Tibial artery (tissue), 4 donors: ENCODE measurements around the gene CCT4.

Experiments used
- DNase-seq, 2 donors: peaks; one replicate each; pipeline ENCODE4 v3.0.0-alpha.2; 2019
- H3K27ac ChIP-seq, 2 donors: fragments of 200-600 bp; sonication (generic) in 1 of 2; 1 replicate in 1 of 2; 2 replicates in 1 of 2; pipeline ENCODE4 v1.5.1; 2018 to 2019; ENCODE audit warnings: mild to moderate bottlenecking in 1 of 2
- H3K27me3 ChIP-seq, 2 donors: fragments of 200-600 bp; sonication (generic) in 1 of 2; one replicate each; pipeline versions ENCODE4 v1.5.1 to v1.6.0; 2016 to 2019
- H3K36me3 ChIP-seq, 3 donors: fragments of 200-600 bp; sonication (generic) in 2 of 3; one replicate each; pipeline ENCODE4 v1.5.1; 2016 to 2019; ENCODE audit warnings: mild to moderate bottlenecking in 2 of 3
- H3K4me1 ChIP-seq, 4 donors: fragments of 200-600 bp; sonication (generic) in 2 of 4; 1 replicate in 3 of 4; 2 replicates in 1 of 4; pipeline ENCODE4 v1.5.1; 2016 to 2019
- H3K4me3 ChIP-seq, 2 donors: fragments of 200-600 bp; sonication (generic) in 1 of 2; 1 replicate in 1 of 2; 2 replicates in 1 of 2; pipeline ENCODE4 v1.5.1; 2018 to 2019; ENCODE audit warnings: mild to moderate bottlenecking in 2 of 2
- H3K9me3 ChIP-seq, 3 donors: fragments of 200-600 bp; sonication (generic) in 1 of 3; one replicate each; pipeline ENCODE4 v1.5.1; 2016 to 2019
- CTCF ChIP-seq, 2 experiments: fragments of 200-600 bp in 1 of 2; fragments of 450-650 bp in 1 of 2; IDR thresholded peaks; one replicate each; pipeline ENCODE4 v1.5.1; 2017 to 2019; ENCODE audit warnings: antibody characterized with exemption in 2 of 2, mild to moderate bottlenecking in 1 of 2, moderate library complexity in 1 of 2
- intact Hi-C: fragments of 100-400 bp; cut with DNase I; formaldehyde crosslinking; loops from one replicate; pipeline ENCODE4 v1.15.0; 2023; ENCODE audit warnings: low total_unique reads

The CCT4 gene

GRCh38 chr2:61833971-61834370 lies 54.5 kb downstream of the CCT4 start:
- Histone ChIP-seq H3K36me3 (peaks cover 0 to 16% (median 6%) of the 10 kb centered on the region in 3 donors), H3K4me3 (no peak overlapping the region), H3K27me3 (no peaks in the 10 kb centered on the region), H3K9me3 (no peaks in the 10 kb centered on the region), H3K27ac (no peak overlapping the region), H3K4me1 (no peaks in the 10 kb centered on the region)
- DNase-seq, result no peak
- TF ChIP-seq CTCF (IDR thresholded peaks at IDR 0.05), result no peak
- intact Hi-C loops, result no loop called here

- no peaks in the 10 kb centered on the region for H3K27me3 ChIP-seq
- no peaks in the 10 kb centered on the region for H3K9me3 ChIP-seq
- intact Hi-C loops, result no loop called here
- peaks cover 0 to 16% (median 6%) of the 10 kb centered on the region in 3 donors for H3K36me3 ChIP-seq
- DNase-seq, result no peak
- H3K4me1 ChIP-seq, result no peaks in the 10 kb centered on the region
- no peak overlapping the region for H3K27ac ChIP-seq
- H3K4me3 ChIP-seq, result no peak overlapping the region
- no peak for TF ChIP-seq CTCF (IDR thresholded peaks at IDR 0.05)
Measured at GRCh38 chr2:61832183-61832841, 56.1 kb downstream of the CCT4 start.

DNA sequence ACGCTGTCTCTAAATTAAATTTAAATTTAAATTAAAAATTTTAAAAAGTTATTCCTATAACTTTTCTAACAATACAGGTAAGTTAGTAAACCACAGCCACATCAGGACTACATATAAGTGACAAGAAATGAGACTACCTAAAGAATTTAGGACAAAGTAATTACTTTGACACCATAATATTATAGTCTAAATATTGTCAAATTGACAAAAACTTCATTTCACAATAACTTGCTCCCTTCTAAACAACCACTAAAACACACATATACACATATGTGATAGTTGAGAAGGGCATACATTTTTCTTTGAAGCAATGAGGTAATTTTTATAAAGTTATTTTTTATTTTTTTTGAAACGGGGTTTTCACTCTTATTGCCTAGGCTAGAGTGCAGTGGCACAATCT lies 66.2 kb downstream of the CCT4 start:
- H3K4me1 ChIP-seq, result no peaks in the 10 kb centered on the region
- intact Hi-C loops, result no loop called here
- H3K9me3 ChIP-seq, result no peaks in the 10 kb centered on the region
- peaks cover 0 to 4% (median 0%) of the 10 kb centered on the region in 3 donors for H3K36me3 ChIP-seq
- no peak for DNase-seq
- H3K4me3 ChIP-seq, result no peak overlapping the region
- H3K27ac ChIP-seq, result no peak overlapping the region
- TF ChIP-seq CTCF (IDR thresholded peaks at IDR 0.05), result no peak
- no peaks in the 10 kb centered on the region for H3K27me3 ChIP-seq
